ENCODE results near the gene NEDD4. TPM values are rescaled to one million over a fixed set of nuclear protein-coding genes. Genes with fewer than 3 reads are reported as not detected.

NEDD4 gene
- total RNA-seq, 2 donors from 2014 or later, result 10.4 to 16.5 TPM

DNA sequence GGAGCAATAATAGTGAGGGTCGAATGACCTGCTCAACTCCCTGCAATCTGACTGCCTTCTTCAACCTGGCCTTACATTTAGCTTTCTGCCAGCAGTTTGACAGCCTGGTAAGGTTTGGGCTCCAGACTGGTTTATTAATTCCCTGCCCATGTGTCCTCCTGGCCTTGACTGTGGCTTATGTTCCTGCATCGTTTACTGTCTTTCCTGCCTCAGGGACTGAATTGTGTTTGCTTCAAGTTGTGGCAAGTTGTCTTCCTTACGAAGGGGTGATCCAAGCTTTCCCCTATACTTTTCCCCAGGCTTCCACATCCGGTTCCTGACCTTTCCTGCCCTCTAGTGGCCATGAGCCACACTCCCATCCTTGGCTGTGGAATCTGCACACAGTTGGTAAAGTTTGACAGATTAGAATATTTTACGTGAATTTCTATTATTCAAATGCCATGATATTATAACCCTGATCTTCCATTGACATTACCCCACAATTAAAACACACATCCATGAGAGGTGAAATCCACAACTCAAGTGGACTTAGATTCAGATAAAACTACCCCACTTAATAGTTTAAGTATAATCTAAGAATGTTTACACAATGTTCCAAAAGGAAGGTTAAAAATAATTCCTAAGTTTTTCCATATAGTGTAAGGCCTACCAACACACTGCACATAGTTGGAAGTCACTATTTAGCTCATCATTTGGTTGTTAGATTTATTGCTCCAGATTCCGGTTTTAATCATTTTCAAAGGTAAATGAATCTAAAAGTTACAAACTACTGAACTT is 95.7 kb downstream of the NEDD4 start:
- Histone ChIP-seq H3K4me3 (ENCODE audit: low read length) (no peak overlapping the region), H3K27ac (ENCODE audit: low read depth, low read length) (no peak overlapping the region), H3K9me3 (ENCODE audit: control insufficient read depth, low read length) (no peaks in the 10 kb centered on the region), H3K27me3 (ENCODE audit: control insufficient read depth, insufficient read depth, low read length, poor library complexity, severe bottlenecking) (no peaks in the 10 kb centered on the region), H3K9ac (ENCODE audit: extremely low read depth, low read length, poor library complexity, severe bottlenecking) (no peak overlapping the region), H3K4me1 (ENCODE audit: control insufficient read depth, insufficient read depth, low read length) (no peaks in the 10 kb centered on the region), H3K36me3 (ENCODE audit: control insufficient read depth, insufficient read depth, low read length) (no peaks in the 10 kb centered on the region)
- H3K27ac Mint-ChIP-seq, result peak overlapping the region; percentile 31
- H3K36me3 Mint-ChIP-seq (ENCODE audit: low read depth), result no peaks in the 10 kb centered on the region
- peaks cover 5% of the 10 kb centered on the region for H3K4me1 Mint-ChIP-seq
- H3K4me3 Mint-ChIP-seq, result no peak overlapping the region
- DNase-seq, result peak; percentile 84
- TF ChIP-seq, protein P1, sequence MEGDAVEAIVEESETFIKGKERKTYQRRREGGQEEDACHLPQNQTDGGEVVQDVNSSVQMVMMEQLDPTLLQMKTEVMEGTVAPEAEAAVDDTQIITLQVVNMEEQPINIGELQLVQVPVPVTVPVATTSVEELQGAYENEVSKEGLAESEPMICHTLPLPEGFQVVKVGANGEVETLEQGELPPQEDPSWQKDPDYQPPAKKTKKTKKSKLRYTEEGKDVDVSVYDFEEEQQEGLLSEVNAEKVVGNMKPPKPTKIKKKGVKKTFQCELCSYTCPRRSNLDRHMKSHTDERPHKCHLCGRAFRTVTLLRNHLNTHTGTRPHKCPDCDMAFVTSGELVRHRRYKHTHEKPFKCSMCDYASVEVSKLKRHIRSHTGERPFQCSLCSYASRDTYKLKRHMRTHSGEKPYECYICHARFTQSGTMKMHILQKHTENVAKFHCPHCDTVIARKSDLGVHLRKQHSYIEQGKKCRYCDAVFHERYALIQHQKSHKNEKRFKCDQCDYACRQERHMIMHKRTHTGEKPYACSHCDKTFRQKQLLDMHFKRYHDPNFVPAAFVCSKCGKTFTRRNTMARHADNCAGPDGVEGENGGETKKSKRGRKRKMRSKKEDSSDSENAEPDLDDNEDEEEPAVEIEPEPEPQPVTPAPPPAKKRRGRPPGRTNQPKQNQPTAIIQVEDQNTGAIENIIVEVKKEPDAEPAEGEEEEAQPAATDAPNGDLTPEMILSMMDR (conservative IDR thresholded peaks at IDR 0.05), result peak; percentile 97
- WGBS, 2 experiments (ENCODE audit: insufficient coverage in 1 of 2, insufficient read length in 1 of 2), result 48 to 81% methylated on average over 2 to 6 of the region's 6 CpGs
- H3K27me3 Mint-ChIP-seq (ENCODE audit: insufficient read depth), result no peaks in the 10 kb centered on the region
- no peaks in the 10 kb centered on the region for H3K9me3 Mint-ChIP-seq

DNA sequence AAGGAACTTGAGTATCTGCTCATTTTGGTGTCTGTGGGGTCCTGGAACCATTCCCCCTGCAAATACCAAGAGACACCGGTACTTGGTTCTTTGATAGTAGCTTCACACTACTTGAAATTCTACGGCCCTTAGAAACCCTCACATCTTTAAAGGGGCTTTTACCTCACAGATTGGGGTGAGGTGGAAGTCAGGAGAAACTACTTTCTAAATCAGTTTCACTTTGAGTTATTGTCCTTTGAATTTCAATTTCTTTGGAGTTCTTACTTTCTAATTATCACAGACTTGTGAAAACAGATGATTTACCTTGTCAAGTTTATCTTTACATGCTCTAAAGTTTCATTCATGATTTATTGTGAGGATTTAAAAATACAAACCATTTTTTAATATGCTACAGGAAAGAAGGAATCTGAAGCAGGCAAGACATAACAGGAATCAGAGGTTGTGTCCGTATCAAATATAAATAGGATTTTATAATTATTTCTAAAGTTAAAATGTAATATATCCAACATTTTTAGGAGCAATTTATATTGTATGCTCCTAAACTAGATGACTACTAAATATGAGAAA is 98.9 kb downstream of the NEDD4 start:
- Mint-ChIP-seq H3K27ac (no peak overlapping the region), H3K9me3 (no peaks in the 10 kb centered on the region), H3K27me3 (ENCODE audit: insufficient read depth) (no peaks in the 10 kb centered on the region), H3K4me1 (peaks cover 5% of the 10 kb centered on the region), H3K36me3 (ENCODE audit: low read depth) (no peaks in the 10 kb centered on the region), H3K4me3 (no peak overlapping the region)
- TF ChIP-seq, protein P1 (conservative IDR thresholded peaks at IDR 0.05), result no peak
- H3K27ac ChIP-seq (ENCODE audit: low read depth, low read length), result no peak overlapping the region
- no peaks in the 10 kb centered on the region for H3K9me3 ChIP-seq (ENCODE audit: control insufficient read depth, low read length)
- no peak for DNase-seq
- no peaks in the 10 kb centered on the region for H3K4me1 ChIP-seq (ENCODE audit: control insufficient read depth, insufficient read depth, low read length)
- H3K36me3 ChIP-seq (ENCODE audit: control insufficient read depth, insufficient read depth, low read length), result no peaks in the 10 kb centered on the region
- no peaks in the 10 kb centered on the region for H3K27me3 ChIP-seq (ENCODE audit: control insufficient read depth, insufficient read depth, low read length, poor library complexity, severe bottlenecking)
- H3K9ac ChIP-seq (ENCODE audit: extremely low read depth, low read length, poor library complexity, severe bottlenecking), result no peak overlapping the region
- H3K4me3 ChIP-seq (ENCODE audit: low read length), result no peak overlapping the region
- 100% methylated on average over 1 to 2 of the region's 3 CpGs for WGBS, 2 experiments (ENCODE audit: insufficient coverage in 1 of 2, insufficient read length in 1 of 2)

DNA sequence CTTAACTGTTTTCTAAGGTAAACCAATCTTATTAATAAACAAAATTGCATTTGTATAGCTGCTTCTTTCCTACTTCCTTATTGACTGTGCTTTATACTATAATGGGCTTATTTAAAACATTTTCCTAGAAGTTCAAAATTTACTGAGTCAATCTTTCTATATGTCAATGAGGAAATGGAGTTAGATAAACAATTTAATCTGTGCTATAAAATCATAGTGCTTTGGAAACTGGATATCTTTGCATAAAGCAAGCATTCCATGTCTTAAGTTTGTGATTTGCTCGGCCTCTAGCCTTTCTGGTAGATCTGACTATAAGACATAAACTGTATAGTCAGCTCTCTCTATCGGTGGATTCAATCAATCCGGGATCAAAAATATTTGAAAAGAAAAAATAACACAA is 99.6 kb downstream of the NEDD4 start:
- Mint-ChIP-seq H3K4me1 (peaks cover 5% of the 10 kb centered on the region), H3K27ac (no peak overlapping the region), H3K27me3 (ENCODE audit: insufficient read depth) (no peaks in the 10 kb centered on the region), H3K36me3 (ENCODE audit: low read depth) (no peaks in the 10 kb centered on the region), H3K9me3 (no peaks in the 10 kb centered on the region), H3K4me3 (no peak overlapping the region)
- no peak for DNase-seq
- Histone ChIP-seq H3K27me3 (ENCODE audit: control insufficient read depth, insufficient read depth, low read length, poor library complexity, severe bottlenecking) (no peaks in the 10 kb centered on the region), H3K4me3 (ENCODE audit: low read length) (no peak overlapping the region), H3K36me3 (ENCODE audit: control insufficient read depth, insufficient read depth, low read length) (no peaks in the 10 kb centered on the region), H3K4me1 (ENCODE audit: control insufficient read depth, insufficient read depth, low read length) (no peaks in the 10 kb centered on the region), H3K9me3 (ENCODE audit: control insufficient read depth, low read length) (no peaks in the 10 kb centered on the region), H3K27ac (ENCODE audit: low read depth, low read length) (no peak overlapping the region), H3K9ac (ENCODE audit: extremely low read depth, low read length, poor library complexity, severe bottlenecking) (no peak overlapping the region)
- TF ChIP-seq, protein P1 (conservative IDR thresholded peaks at IDR 0.05), result no peak
- 91 to 100% methylated on average over 1 to 3 of the region's 3 CpGs for WGBS, 2 experiments (ENCODE audit: insufficient coverage in 1 of 2, insufficient read length in 1 of 2)
